ENCODE measurements around the gene PTBP3. TPM values are rescaled to one million over a fixed set of nuclear protein-coding genes. Genes with fewer than 3 reads are reported as not detected.

The PTBP3 gene
- polyA plus RNA-seq, 3 donors = 33.6 to 68.3 (median 51.4) TPM

DNA sequence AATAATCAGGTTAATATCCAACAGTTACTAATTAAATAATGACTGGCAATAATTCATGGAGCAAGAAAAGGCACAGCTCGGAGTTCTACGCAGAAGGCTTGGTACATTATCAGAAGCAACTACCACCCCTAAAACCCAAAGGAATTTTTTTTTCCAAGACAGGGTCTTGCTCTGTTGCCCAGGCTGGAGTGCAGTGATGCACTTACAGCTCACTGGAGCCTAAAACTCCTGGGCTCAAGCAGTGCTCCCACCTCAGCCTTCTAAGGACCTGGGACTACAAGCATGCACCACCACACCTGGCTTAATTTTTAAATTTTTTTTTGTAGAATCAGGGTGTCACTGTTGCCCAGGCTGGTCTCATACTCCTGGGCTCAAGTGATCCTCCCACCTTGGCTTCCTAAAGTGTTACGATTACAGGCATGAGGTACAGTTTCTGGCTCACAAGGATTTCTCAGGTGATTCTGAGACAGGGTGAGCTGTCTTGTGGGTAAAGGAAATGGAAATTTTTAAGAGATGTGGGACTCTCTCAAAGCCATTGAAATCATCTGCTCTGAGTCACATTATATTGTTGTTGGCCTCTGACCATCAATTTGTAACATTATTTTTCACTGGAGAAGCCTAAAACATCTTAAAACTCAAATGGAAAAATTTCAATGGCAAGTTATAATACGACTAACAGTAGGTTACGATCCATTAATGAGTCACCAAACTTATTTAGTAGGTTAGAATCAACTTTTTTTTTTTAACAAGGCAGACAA is 26.8 kb upstream of the PTBP3 start:
- no CpG with 5 or more reads among the region's 5 CpGs for WGBS (ENCODE audit: insufficient coverage)
- peaks cover 0 to 3% (median 2%) of the 10 kb centered on the region in 7 donors for H3K9me3 Mint-ChIP-seq

DNA sequence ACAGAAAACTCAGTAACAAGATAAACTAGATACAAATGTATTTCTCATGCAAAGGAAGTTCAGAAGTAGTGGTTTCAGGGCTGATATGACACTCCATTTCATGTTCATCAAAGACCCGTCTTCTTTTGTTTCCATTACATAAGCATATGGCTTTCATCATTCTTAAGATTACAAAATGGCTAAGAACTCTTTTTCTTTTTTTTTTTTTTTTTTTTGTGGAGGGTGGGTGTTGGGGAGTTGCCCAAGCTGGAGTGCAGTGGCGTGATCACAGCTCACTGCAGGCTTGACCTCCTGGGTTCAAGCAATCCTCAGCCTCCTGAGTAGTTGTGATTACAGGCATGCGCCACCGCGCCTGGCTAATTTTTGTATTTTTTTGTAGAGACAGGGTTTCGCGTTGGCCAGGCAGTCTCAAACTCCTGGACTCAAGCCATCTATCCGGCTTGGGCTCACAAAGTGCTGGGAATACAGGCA is 22.0 kb upstream of the PTBP3 start:
- no peaks in the 10 kb centered on the region for H3K36me3 ChIP-seq (replicated peaks in 1 of 2; ENCODE audit: control insufficient read depth in 1 of 2, insufficient read depth in 2 of 2, low read length in 2 of 2)
- no peak for DNase-seq
- no peak overlapping the region for H3K27ac Mint-ChIP-seq
- peaks cover 0 to 8% (median 0%) of the 10 kb centered on the region in 3 donors for H3K27me3 Mint-ChIP-seq (ENCODE audit: low read depth in 3 of 3)
- WGBS (ENCODE audit: insufficient coverage) = 100% methylated on average over 1 of the region's 8 CpGs
- no peaks in the 10 kb centered on the region for H3K36me3 Mint-ChIP-seq
- no peaks in the 10 kb centered on the region for H3K27me3 ChIP-seq (ENCODE audit: control insufficient read depth in 2 of 2, insufficient read depth in 2 of 2, low read length in 2 of 2)
- H3K9me3 ChIP-seq (replicated peaks in 1 of 2; ENCODE audit: control insufficient read depth in 1 of 2, insufficient read depth in 1 of 2, low read length in 2 of 2) = no peaks in the 10 kb centered on the region
- H3K4me1 Mint-ChIP-seq = peaks cover 12% of the 10 kb centered on the region
- H3K4me3 Mint-ChIP-seq = no peak overlapping the region
- H3K79me2 ChIP-seq (ENCODE audit: insufficient read depth, low read length) = no peaks in the 10 kb centered on the region
- no peak overlapping the region for H3K27ac ChIP-seq (ENCODE audit: low read depth in 1 of 2, low read length in 2 of 2)
- no peak overlapping the region for H3K9ac ChIP-seq (ENCODE audit: insufficient read depth, low read length, poor library complexity, severe bottlenecking)
- TF ChIP-seq, protein P1, sequence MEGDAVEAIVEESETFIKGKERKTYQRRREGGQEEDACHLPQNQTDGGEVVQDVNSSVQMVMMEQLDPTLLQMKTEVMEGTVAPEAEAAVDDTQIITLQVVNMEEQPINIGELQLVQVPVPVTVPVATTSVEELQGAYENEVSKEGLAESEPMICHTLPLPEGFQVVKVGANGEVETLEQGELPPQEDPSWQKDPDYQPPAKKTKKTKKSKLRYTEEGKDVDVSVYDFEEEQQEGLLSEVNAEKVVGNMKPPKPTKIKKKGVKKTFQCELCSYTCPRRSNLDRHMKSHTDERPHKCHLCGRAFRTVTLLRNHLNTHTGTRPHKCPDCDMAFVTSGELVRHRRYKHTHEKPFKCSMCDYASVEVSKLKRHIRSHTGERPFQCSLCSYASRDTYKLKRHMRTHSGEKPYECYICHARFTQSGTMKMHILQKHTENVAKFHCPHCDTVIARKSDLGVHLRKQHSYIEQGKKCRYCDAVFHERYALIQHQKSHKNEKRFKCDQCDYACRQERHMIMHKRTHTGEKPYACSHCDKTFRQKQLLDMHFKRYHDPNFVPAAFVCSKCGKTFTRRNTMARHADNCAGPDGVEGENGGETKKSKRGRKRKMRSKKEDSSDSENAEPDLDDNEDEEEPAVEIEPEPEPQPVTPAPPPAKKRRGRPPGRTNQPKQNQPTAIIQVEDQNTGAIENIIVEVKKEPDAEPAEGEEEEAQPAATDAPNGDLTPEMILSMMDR (IDR thresholded peaks at IDR 0.05) = no peak
- peaks cover 0 to 4% of the 10 kb centered on the region in 2 donors for H3K4me1 ChIP-seq (ENCODE audit: control insufficient read depth in 1 of 2, insufficient read depth in 2 of 2, low read length in 2 of 2)
- no peaks in the 10 kb centered on the region for H3K9me3 Mint-ChIP-seq
- H3K4me2 ChIP-seq (replicated peaks; ENCODE audit: extremely low read depth, low read length, poor library complexity, severe bottlenecking) = no peak overlapping the region
- H2AFZ ChIP-seq (ENCODE audit: insufficient read depth, low read depth, low read length, poor library complexity, severe bottlenecking) = no peak overlapping the region
- no peaks in the 10 kb centered on the region for H4K20me1 ChIP-seq (ENCODE audit: insufficient read depth, low read length)
- intact Hi-C loops (cut with micrococcal nuclease) = loop anchor here in 1 of 2 donors (10.0 kb wide), 1 partner anchor 61 kb away; no protein-coding TSS in a partner anchor
- no peak overlapping the region for H3K4me3 ChIP-seq (replicated peaks in 1 of 3; ENCODE audit: low read depth in 2 of 3, low read length in 3 of 3)

More for the DNA sequence above, 26.8 kb upstream of the PTBP3 start:
- Histone ChIP-seq H3K9me3 (replicated peaks in 1 of 2; ENCODE audit: control insufficient read depth in 1 of 2, insufficient read depth in 1 of 2, low read length in 2 of 2) (peaks cover under 1% of the 10 kb centered on the region in 2 donors), H4K20me1 (ENCODE audit: insufficient read depth, low read length) (no peaks in the 10 kb centered on the region), H3K4me3 (replicated peaks in 1 of 3; ENCODE audit: low read depth in 2 of 3, low read length in 3 of 3) (no peak overlapping the region), H3K9ac (ENCODE audit: insufficient read depth, low read length, poor library complexity, severe bottlenecking) (no peak overlapping the region), H3K4me1 (ENCODE audit: control insufficient read depth in 1 of 2, insufficient read depth in 2 of 2, low read length in 2 of 2) (peaks cover 0 to 4% of the 10 kb centered on the region in 2 donors), H2AFZ (ENCODE audit: insufficient read depth, low read depth, low read length, poor library complexity, severe bottlenecking) (no peak overlapping the region), H3K4me2 (replicated peaks; ENCODE audit: extremely low read depth, low read length, poor library complexity, severe bottlenecking) (no peak overlapping the region), H3K36me3 (replicated peaks in 1 of 2; ENCODE audit: control insufficient read depth in 1 of 2, insufficient read depth in 2 of 2, low read length in 2 of 2) (no peaks in the 10 kb centered on the region), H3K27ac (ENCODE audit: low read depth in 1 of 2, low read length in 2 of 2) (no peak overlapping the region), H3K79me2 (ENCODE audit: insufficient read depth, low read length) (no peaks in the 10 kb centered on the region), H3K27me3 (ENCODE audit: control insufficient read depth in 2 of 2, insufficient read depth in 2 of 2, low read length in 2 of 2) (no peaks in the 10 kb centered on the region)
- Mint-ChIP-seq H3K27ac (peak overlapping the region in 1 of 7 donors; percentile 25), H3K4me3 (no peak overlapping the region), H3K36me3 (no peaks in the 10 kb centered on the region), H3K27me3 (ENCODE audit: low read depth in 3 of 3) (peaks cover 1 to 9% (median 2%) of the 10 kb centered on the region in 3 donors), H3K4me1 (peaks cover 11% of the 10 kb centered on the region)
- DNase-seq = no peak
- TF ChIP-seq, protein P1 (IDR thresholded peaks at IDR 0.05) = no peak
- intact Hi-C loops (cut with micrococcal nuclease) = loop anchor here (5.0 to 10.0 kb wide), 2 partner anchors 263 to 605 kb away; no protein-coding TSS in a partner anchor

Measured in CD14-positive monocyte (primary cell).